H9 (cell line): ENCODE data around the gene XRCC6. TPM values are rescaled to one million over a fixed set of nuclear protein-coding genes. Genes with fewer than 3 reads are reported as not detected.

Experiments used
- DNase-seq: peaks from one replicate; pipeline ENCODE4 v3.0.0-alpha.2; 2017
- H2AFZ ChIP-seq: one replicate; pipeline ENCODE4 v1.6.1; 2013; ENCODE audit warnings: mild to moderate bottlenecking, low read length, control low read depth, moderate library complexity
- H2AK5ac ChIP-seq: 2 replicates; pipeline ENCODE4 v1.6.1; 2013; ENCODE audit warnings: low read length, control low read depth, mixed read lengths; ENCODE audit not compliant: insufficient read length
- H2BK120ac ChIP-seq: one replicate; pipeline ENCODE4 v1.6.1; 2013; ENCODE audit warnings: low read depth, mild to moderate bottlenecking, low read length, control low read depth, inconsistent platforms; ENCODE audit not compliant: poor library complexity, severe bottlenecking
- H2BK12ac ChIP-seq: 2 replicates; pipeline ENCODE4 v1.6.1; 2013; ENCODE audit warnings: low read length, control low read depth, mixed read lengths, low read depth; ENCODE audit not compliant: insufficient read length
- H2BK15ac ChIP-seq: 2 replicates; pipeline ENCODE4 v1.6.1; 2013; ENCODE audit warnings: low read depth, low read length, control low read depth
- H2BK20ac ChIP-seq: one replicate; pipeline ENCODE4 v1.6.1; 2013; ENCODE audit warnings: low read depth, mild to moderate bottlenecking, low read length, control low read depth, inconsistent platforms; ENCODE audit not compliant: poor library complexity, severe bottlenecking
- H2BK5ac ChIP-seq: 2 replicates; pipeline ENCODE4 v1.6.1; 2013; ENCODE audit warnings: low read length, control low read depth, mixed read lengths; ENCODE audit not compliant: insufficient read length
- H3K14ac ChIP-seq: 2 replicates; pipeline ENCODE4 v1.6.1; 2013; ENCODE audit warnings: low read length, control low read depth; ENCODE audit not compliant: insufficient read depth
- H3K18ac ChIP-seq: 2 replicates; pipeline ENCODE4 v1.6.1; 2013; ENCODE audit warnings: low read depth, mild to moderate bottlenecking, mixed read lengths, low read length, control low read depth; ENCODE audit not compliant: insufficient read length
- H3K23ac ChIP-seq: 2 replicates; pipeline ENCODE4 v1.6.1; 2013; ENCODE audit warnings: low read length, control low read depth, mixed read lengths, low read depth; ENCODE audit not compliant: insufficient read length
- H3K23me2 ChIP-seq: 2 replicates; pipeline ENCODE4 v1.6.1; 2013; ENCODE audit warnings: low read depth, mild to moderate bottlenecking, mixed read lengths, low read length, control low read depth; ENCODE audit not compliant: insufficient read length, poor library complexity, severe bottlenecking
- H3K27ac ChIP-seq: 2 replicates; pipeline ENCODE4 v1.5.1; 2013; ENCODE audit warnings: low read length, control low read depth, mixed read lengths, low read depth; ENCODE audit not compliant: insufficient read length
- H3K27me3 ChIP-seq: 2 replicates; pipeline ENCODE4 v1.6.1; 2013; ENCODE audit warnings: low read length, control low read depth, inconsistent platforms; ENCODE audit not compliant: insufficient read depth
- H3K4ac ChIP-seq: 2 replicates; pipeline ENCODE4 v1.6.1; 2013; ENCODE audit warnings: low read depth, mild to moderate bottlenecking, control low read depth, inconsistent platforms, low read length, moderate library complexity
- H3K4me1 ChIP-seq: 2 replicates; pipeline ENCODE4 v1.6.1; 2013; ENCODE audit warnings: low read length, control low read depth, inconsistent platforms; ENCODE audit not compliant: insufficient read depth
- H3K4me2 ChIP-seq: 2 replicates; pipeline ENCODE4 v1.6.1; 2013; ENCODE audit warnings: low read length, control low read depth, mixed read lengths; ENCODE audit not compliant: insufficient read length, insufficient read depth
- H3K56ac ChIP-seq: 2 replicates; pipeline ENCODE4 v1.6.1; 2013; ENCODE audit warnings: low read depth, mild to moderate bottlenecking, mixed read lengths, low read length, control low read depth; ENCODE audit not compliant: insufficient read length
- H3K79me1 ChIP-seq: 2 replicates; pipeline ENCODE4 v1.6.1; 2013; ENCODE audit warnings: low read depth, mild to moderate bottlenecking, moderate library complexity, low read length, control low read depth, inconsistent platforms; ENCODE audit not compliant: insufficient read depth, poor library complexity, severe bottlenecking
- H3K79me2 ChIP-seq: 2 replicates; pipeline ENCODE4 v1.6.1; 2013; ENCODE audit warnings: low read length, control low read depth, inconsistent platforms; ENCODE audit not compliant: insufficient read depth
- H3K9ac ChIP-seq: 2 replicates; pipeline ENCODE4 v1.6.1; 2013; ENCODE audit warnings: low read length, control low read depth, mixed read lengths; ENCODE audit not compliant: insufficient read length; ENCODE audit errors: extremely low read depth
- H3K9me3 ChIP-seq: one replicate; pipeline ENCODE4 v1.6.1; 2013; ENCODE audit warnings: low read depth, low read length, inconsistent platforms; ENCODE audit not compliant: control insufficient read depth
- H3T11ph ChIP-seq: one replicate; pipeline ENCODE4 v1.6.1; 2013; ENCODE audit warnings: mild to moderate bottlenecking, low read length, control low read depth, inconsistent platforms
- H4K20me1 ChIP-seq: one replicate; pipeline ENCODE4 v1.6.1; 2013; ENCODE audit not compliant: control insufficient read depth, insufficient read length, insufficient read depth
- H4K5ac ChIP-seq: 2 replicates; pipeline ENCODE4 v1.6.1; 2013; ENCODE audit warnings: low read depth, mild to moderate bottlenecking, mixed read lengths, low read length, control low read depth; ENCODE audit not compliant: insufficient read length
- H4K8ac ChIP-seq: replicated peaks from 2 replicates; pipeline ENCODE4 v1.6.1; 2013; ENCODE audit warnings: low read length, control low read depth, mixed read lengths, low read depth; ENCODE audit not compliant: insufficient read length
- H4K91ac ChIP-seq: 2 replicates; pipeline ENCODE4 v1.6.1; 2013; ENCODE audit warnings: low read depth, mild to moderate bottlenecking, moderate library complexity, mixed read lengths, low read length, control low read depth; ENCODE audit not compliant: insufficient read length
- H3K27ac Mint-ChIP-seq, 3 experiments: 2 replicates in 2 of 3; 3 replicates in 1 of 3; pipeline ENCODE4 v1.8.0; 2020 to 2021; ENCODE audit warnings: mixed read lengths in 3 of 3, mild to moderate bottlenecking in 1 of 3, moderate library complexity in 1 of 3
- H3K27me3 Mint-ChIP-seq: 2 replicates; pipeline ENCODE4 v1.8.0; 2021; ENCODE audit warnings: low read depth, mild to moderate bottlenecking, moderate library complexity, mixed read lengths
- H3K36me3 Mint-ChIP-seq, 3 experiments: 2 replicates in 2 of 3; 3 replicates in 1 of 3; pipeline ENCODE4 v1.8.0; 2020 to 2021; ENCODE audit warnings: low read depth in 3 of 3, mixed read lengths in 3 of 3; ENCODE audit not compliant: insufficient read depth in 1 of 3
- H3K4me1 Mint-ChIP-seq, 2 experiments: 2 replicates each; pipeline ENCODE4 v1.8.0; 2020; ENCODE audit warnings: mixed read lengths in 2 of 2
- H3K4me3 Mint-ChIP-seq, 2 experiments: 2 replicates in 1 of 2; 3 replicates in 1 of 2; pipeline ENCODE4 v1.8.0; 2020 to 2021; ENCODE audit warnings: mild to moderate bottlenecking in 2 of 2, mixed read lengths in 2 of 2, moderate library complexity in 1 of 2
- H3K9me3 Mint-ChIP-seq, 2 experiments: 2 replicates in 1 of 2; 3 replicates in 1 of 2; pipeline ENCODE4 v1.8.0; 2020; ENCODE audit warnings: mild to moderate bottlenecking in 2 of 2, mixed read lengths in 2 of 2, moderate library complexity in 1 of 2
- WGBS: extraction: QIAGEN DNeasy Blood & Tissue Kit; methylation state at CpG from one replicate; pipeline ENCODE4 v1.1.7; 2013; ENCODE audit warnings: missing lambda C conversion rate, low lambda C conversion rate, mixed read lengths; ENCODE audit not compliant: insufficient read length; ENCODE audit errors: extremely low coverage; 5-methylcytosine and 5-hydroxymethylcytosine counted together
- total RNA-seq: library from RNA; stranded (reverse); gene quantifications from 2 replicates; pipeline ENCODE4 v1.2.1, GENCODE V29; 2021
- TF ChIP-seq, protein P1 (sequence below): fragments of 200-600 bp; sonication (generic); conservative IDR thresholded peaks from 3 replicates; pipeline ENCODE4 v1.8.0; 2021; ENCODE audit warnings: antibody characterized with exemption, mild to moderate bottlenecking

Gene XRCC6
- total RNA-seq, 1 experiment from 2014 or later = 461 TPM

DNA sequence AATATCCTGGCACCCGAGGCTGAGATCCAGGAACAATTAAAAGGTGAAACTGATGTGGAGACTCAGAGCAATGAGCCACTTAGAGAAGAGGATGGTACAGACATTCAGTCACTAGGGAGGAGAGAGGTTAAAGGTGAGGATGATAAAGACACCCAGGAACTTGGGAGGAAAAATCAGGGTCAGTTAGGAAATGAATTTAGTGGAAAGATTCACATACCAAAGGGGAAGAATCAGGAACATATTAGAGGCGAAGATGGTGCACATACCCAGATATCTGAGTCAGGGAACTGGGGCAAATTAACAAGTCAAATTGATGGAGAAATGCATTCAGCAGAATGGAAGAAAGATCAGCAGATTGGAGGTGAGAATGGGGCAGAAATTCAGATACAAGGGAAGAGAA, 74.1 kb downstream of the XRCC6 start:
- Histone ChIP-seq H3K56ac (no peak overlapping the region), H3K27me3 (no peaks in the 10 kb centered on the region), H4K5ac (no peak overlapping the region), H3K79me1 (no peaks in the 10 kb centered on the region), H2BK20ac (no peak overlapping the region), H2AFZ (no peak overlapping the region), H4K20me1 (no peaks in the 10 kb centered on the region), H3K27ac (no peak overlapping the region), H2BK5ac (no peak overlapping the region), H3K79me2 (no peaks in the 10 kb centered on the region), H3K4me2 (no peak overlapping the region), H3K23me2 (no peaks in the 10 kb centered on the region), H3K23ac (no peak overlapping the region), H3K4ac (no peak overlapping the region), H3K14ac (no peak overlapping the region), H3K18ac (no peak overlapping the region), H3K9ac (no peak overlapping the region), H3K9me3 (no peaks in the 10 kb centered on the region), H4K8ac (no peak overlapping the region), H2BK12ac (no peak overlapping the region), H3K4me1 (no peaks in the 10 kb centered on the region), H2BK120ac (no peak overlapping the region), H3T11ph (no peak overlapping the region), H2BK15ac (no peak overlapping the region), H4K91ac (no peak overlapping the region), H2AK5ac (no peak overlapping the region)
- no peak overlapping the region for H3K4me3 Mint-ChIP-seq
- no CpG with 5 or more reads among the region's 2 CpGs for WGBS
- peaks cover 2% of the 10 kb centered on the region; the same call in 1 of the 2 replicates for H3K27me3 Mint-ChIP-seq
- H3K27ac Mint-ChIP-seq = no peak overlapping the region
- peaks cover 0 to 1% (median 0%) of the 10 kb centered on the region in 3 experiments; a peak in 1 of 7 replicates for H3K36me3 Mint-ChIP-seq
- TF ChIP-seq, protein P1, sequence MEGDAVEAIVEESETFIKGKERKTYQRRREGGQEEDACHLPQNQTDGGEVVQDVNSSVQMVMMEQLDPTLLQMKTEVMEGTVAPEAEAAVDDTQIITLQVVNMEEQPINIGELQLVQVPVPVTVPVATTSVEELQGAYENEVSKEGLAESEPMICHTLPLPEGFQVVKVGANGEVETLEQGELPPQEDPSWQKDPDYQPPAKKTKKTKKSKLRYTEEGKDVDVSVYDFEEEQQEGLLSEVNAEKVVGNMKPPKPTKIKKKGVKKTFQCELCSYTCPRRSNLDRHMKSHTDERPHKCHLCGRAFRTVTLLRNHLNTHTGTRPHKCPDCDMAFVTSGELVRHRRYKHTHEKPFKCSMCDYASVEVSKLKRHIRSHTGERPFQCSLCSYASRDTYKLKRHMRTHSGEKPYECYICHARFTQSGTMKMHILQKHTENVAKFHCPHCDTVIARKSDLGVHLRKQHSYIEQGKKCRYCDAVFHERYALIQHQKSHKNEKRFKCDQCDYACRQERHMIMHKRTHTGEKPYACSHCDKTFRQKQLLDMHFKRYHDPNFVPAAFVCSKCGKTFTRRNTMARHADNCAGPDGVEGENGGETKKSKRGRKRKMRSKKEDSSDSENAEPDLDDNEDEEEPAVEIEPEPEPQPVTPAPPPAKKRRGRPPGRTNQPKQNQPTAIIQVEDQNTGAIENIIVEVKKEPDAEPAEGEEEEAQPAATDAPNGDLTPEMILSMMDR = no peak
- H3K4me1 Mint-ChIP-seq = peaks cover 11 to 12% of the 10 kb centered on the region in 2 experiments
- no peaks in the 10 kb centered on the region for H3K9me3 Mint-ChIP-seq
- DNase-seq = no peak
